ENCODE results near the gene CCDC9B.

Gene CCDC9B

DNA sequence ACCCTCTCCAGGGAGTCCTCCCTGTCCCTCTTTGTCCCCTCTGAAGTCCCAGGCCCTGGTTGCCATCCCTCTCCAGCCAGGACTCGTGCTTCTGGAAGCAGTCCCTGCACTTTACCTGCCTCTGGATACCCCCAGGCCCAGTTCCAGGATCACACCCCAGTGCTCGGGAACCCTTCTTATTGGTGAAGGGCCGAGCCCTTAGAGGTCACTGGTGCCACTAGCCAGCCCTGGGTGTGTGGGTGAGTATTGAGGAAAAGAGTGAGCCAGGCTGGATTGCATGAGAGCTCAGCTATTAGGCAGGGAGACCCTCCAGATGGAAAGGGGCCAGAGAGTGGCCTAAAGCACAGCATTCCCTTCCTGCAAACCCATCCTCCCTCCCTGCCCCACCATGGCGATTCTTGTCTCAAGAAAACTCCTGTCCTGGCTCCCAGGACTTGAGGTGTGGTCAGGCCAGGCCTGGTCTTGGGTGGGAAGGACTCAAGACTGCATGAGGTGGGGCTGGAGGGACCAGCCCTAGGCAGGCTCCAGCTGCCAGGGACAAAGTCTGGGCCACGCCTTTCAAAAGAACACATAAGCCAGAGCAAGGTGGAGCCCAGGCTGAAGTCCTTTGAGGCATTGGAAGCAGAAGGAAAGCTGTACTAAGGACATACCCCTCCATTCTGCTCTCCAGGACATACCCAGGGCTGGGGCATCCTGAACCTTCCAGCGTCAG is 5.3 kb upstream of the CCDC9B start:
- in situ Hi-C loops (cut with MboI; ENCODE audit: low sequenced_read_pairs): no loop called here

DNA sequence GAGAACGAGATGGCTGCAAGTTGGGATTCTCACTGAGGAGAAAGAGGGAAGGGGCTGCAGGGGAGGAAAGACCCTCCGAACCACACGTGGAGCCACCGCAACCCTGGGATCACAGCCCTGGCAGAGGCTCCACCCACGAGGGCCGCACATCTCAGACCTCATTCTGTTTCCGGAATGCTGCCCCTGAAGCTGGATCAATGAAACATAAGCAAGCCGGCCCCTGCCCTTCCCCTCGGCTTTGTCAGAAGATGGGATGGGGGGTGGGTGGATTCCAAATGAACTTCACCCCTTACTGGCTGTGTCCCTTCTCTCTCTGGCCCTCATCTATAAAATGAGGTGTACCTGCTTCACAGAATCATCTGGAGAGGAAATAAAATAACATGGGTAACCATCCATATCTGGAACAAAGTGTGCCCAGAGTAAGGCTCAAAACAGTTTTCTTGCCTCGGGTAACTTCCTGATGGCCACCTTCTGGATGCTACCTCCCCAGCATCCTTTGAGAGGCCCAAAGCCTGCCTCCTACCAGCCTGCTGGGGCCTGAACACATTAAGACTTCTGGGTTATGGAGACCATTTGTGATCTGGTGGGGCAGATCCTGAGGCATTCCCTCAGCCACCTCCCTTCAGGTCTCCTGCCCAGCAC is 4.6 kb upstream of the CCDC9B start:
- in situ Hi-C loops (cut with MboI; ENCODE audit: low sequenced_read_pairs): no loop called here

DNA sequence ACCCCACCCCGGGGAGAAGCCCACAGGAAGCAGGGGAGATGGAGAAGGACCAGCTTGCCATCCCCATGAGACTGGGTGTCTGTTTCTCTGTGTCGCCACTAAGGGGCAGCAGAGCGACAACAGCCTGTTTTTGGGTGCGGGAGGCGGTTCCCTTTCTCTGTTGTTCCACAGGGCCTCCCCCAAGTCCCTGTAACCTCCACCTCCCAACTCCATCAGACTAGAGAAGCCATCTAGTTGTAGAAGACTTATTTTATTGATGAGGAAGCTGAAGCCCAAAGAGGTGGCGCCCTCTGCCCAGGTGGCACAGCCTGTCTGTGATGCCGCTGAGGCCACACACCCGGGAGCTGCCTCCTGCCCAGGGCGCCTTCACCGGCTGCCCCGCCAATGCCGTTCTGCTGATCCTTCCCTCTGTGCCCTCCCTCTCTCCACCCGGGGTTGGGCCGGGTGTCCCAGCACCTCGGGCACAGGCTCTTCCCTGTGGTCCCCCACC is 3.9 kb upstream of the CCDC9B start:
- in situ Hi-C loops (cut with MboI; ENCODE audit: low sequenced_read_pairs): no loop called here

DNA sequence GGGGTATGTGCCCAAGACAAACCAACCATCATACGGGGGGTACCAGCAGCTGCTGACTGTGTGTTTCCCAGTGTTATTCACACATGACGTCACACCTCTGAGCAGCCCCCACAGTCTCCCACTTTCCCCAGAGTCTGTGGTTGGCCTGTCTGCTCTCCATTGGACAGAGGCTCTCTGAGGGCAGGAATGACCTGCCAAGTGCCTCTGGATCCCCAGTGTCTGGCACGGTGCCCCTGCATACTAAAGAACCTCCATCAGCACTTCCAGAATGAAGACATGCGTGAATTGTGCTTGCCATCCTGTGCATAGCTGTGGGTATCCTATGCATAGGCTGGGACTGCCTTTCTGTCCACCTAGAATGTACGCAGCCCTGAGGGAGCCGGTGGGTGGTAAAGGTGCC is 3.5 kb upstream of the CCDC9B start:
- in situ Hi-C loops (cut with MboI; ENCODE audit: low sequenced_read_pairs): no loop called here

- in situ Hi-C loops (cut with MboI; ENCODE audit: low sequenced_read_pairs): no loop called here
These were observed 2.8 kb upstream of the CCDC9B start for GRCh38 chr15:40343512-40343911.

DNA sequence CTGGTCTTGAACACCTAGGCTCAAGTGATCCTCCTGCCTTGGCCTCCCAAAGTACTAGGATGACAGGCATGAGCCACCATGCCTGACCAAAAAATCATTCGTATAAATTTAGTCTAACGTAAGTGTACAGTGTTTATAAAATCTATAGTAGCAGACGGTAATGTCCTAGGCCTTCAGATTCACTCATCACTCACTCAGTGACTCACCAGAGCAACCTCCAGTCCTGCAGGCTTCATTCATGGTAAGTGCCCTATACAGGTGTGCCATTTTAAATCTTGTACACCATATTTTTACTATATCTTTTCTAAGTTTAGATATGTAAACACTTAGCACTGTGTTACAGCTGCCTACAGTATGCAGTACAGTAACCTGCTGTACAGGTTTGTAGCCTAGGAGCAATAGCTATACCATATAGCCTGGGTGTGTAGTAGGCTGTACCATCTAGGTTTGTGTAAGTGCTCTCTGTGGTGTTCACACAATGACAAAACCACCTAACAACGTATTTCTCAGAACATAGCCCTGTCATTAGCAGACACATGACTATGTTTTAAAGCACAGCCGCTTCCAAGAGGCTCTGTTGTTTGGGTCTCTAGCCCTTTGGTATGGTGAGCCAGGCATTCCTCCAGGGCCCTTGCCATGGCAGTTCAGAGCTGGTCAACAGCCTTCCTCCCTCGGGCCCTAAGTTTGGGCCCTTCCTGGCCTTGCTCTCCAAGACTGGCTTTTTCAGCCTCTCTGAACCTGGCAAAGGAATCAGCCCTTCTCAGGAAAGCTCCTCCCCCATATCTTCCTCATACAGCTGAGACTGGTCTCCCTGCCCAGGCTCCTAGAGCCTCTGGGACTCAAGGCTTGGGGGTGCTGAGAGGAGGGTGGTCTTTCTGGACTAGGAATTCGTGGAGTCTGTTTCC is 1.9 kb upstream of the CCDC9B start:
- in situ Hi-C loops (cut with MboI; ENCODE audit: low sequenced_read_pairs): no loop called here

- in situ Hi-C loops (cut with MboI; ENCODE audit: low sequenced_read_pairs): no loop called here
These were observed 550 bp downstream of the CCDC9B start for GRCh38 chr15:40340038-40340739.

- in situ Hi-C loops (cut with MboI; ENCODE audit: low sequenced_read_pairs): no loop called here
These were observed 1.2 kb downstream of the CCDC9B start for GRCh38 chr15:40339621-40339945.

GRCh38 chr15:40338921-40339620 is 1.7 kb downstream of the CCDC9B start:
- in situ Hi-C loops (cut with MboI; ENCODE audit: low sequenced_read_pairs): no loop called here

GRCh38 chr15:40338041-40338657 is 2.6 kb downstream of the CCDC9B start:
- in situ Hi-C loops (cut with MboI; ENCODE audit: low sequenced_read_pairs): no loop called here

- in situ Hi-C loops (cut with MboI; ENCODE audit: low sequenced_read_pairs): no loop called here
These were observed 3.1 kb downstream of the CCDC9B start for GRCh38 chr15:40337597-40337996.

- in situ Hi-C loops (cut with MboI; ENCODE audit: low sequenced_read_pairs): no loop called here
These were observed 4.0 kb downstream of the CCDC9B start for GRCh38 chr15:40336744-40337122.

- in situ Hi-C loops (cut with MboI; ENCODE audit: low sequenced_read_pairs): no loop called here
These were observed 4.6 kb downstream of the CCDC9B start for GRCh38 chr15:40335938-40336743.

DNA sequence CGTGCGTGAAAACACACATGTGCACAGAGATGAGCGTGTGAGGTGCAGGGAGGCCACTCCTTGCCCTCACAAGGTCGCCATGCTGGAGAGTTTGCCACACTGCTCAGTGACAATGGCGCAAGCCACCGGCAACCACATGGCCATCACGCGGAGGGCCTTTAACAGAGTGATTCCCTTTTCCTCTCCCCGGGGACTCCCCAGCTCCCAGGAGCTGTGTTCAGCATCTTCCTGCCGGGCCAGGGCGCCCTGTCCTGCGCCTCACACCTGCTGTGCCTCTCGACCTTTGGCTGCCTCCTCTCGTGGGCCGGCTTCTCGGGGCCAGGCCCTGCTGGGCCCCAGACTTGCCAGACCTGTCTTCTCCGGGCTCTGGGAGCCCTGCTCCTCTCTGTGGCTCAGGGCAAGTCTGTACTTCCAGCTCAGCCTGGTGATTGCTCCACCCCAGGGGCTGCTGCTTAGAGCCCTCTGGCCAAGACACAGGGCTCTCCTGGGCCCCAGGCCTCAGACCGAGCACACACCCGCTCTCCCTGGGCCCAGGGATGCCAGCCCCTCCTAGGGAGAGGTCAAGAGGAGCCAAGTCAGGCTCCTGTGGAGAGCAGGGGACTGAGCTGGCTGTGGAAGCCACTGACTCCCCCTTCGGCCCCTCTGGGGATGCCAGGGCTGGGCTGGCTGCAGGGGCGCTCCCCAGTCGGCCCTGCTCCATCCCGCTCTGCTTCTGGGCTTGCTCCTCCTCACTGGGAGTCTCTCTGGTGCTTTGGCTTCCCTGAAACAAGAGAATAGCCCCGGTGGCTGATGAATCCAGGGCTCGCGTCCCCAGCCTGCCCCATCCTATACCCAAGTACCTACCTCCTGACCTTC is 5.6 kb downstream of the CCDC9B start:
- in situ Hi-C loops (cut with MboI; ENCODE audit: low sequenced_read_pairs): no loop called here

- in situ Hi-C loops (cut with MboI; ENCODE audit: low sequenced_read_pairs): no loop called here
These were observed 6.2 kb downstream of the CCDC9B start for GRCh38 chr15:40334541-40334940.

GRCh38 chr15:40333922-40334492 is 6.7 kb downstream of the CCDC9B start:
- in situ Hi-C loops (cut with MboI; ENCODE audit: low sequenced_read_pairs): no loop called here

GRCh38 chr15:40332113-40332781 is 8.5 kb downstream of the CCDC9B start:
- in situ Hi-C loops (cut with MboI; ENCODE audit: low sequenced_read_pairs): no loop called here
